ENCODE data around the gene ID3. TPM values are rescaled to one million over a fixed set of nuclear protein-coding genes. Genes with fewer than 3 reads are reported as not detected.

ID3 gene
- total RNA-seq, 1 experiment from 2014 or later, result 119 TPM

DNA sequence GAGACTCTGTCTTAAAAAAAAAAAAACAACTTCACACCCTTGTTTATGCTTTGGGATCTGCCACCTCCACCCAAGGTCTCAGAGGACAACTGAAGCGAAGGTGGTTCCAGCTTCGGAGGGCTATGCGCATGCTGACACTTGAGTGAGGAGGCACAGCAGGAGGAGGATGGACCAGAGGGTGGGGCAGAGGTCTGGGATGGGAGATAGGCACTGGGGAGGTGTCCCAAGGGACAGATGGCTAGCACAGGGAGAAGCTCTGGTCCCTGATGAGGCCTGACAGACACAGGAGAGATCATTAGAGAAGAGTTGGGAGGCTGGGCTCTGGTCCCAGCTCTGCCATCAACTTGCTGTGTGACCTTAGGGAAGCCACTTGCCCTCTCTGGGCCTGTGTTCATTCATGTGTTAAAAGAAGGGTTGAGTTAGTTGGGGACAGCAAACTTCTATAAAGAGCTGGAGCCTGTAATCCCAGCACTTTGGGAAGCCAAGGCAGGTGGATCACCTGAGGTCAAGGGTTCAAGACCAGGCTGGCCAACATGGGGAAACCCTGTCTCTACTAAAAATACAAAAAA lies 45.1 kb downstream of the ID3 start:
- H3K9me3 ChIP-seq (ENCODE audit: control insufficient read depth, low read depth, low read length), result no peaks in the 10 kb centered on the region
- H3K27me3 Mint-ChIP-seq (ENCODE audit: low read depth), result no peaks in the 10 kb centered on the region; the same call in 1 of the 2 replicates
- H3K4me2 ChIP-seq (ENCODE audit: insufficient read depth, insufficient read length, low read length), result no peak overlapping the region
- H3K4ac ChIP-seq (ENCODE audit: low read depth, low read length), result no peak overlapping the region
- H3K14ac ChIP-seq (ENCODE audit: insufficient read depth, low read length), result no peak overlapping the region
- 0 out of 7 replicates have a peak overlapping the region, but pooled peaks of 1 of the 3 experiments have one; percentile 38 for H3K27ac Mint-ChIP-seq
- no peak overlapping the region; a peak in 1 of 5 replicates for H3K4me3 Mint-ChIP-seq
- no CpG with 5 or more reads among the region's 3 CpGs for WGBS (ENCODE audit: extremely low coverage, insufficient read length, low lambda C conversion rate)
- H2BK20ac ChIP-seq (ENCODE audit: low read depth, low read length, poor library complexity, severe bottlenecking), result no peak overlapping the region
- no peak overlapping the region for H2BK120ac ChIP-seq (ENCODE audit: low read depth, low read length, poor library complexity, severe bottlenecking)
- no peaks in the 10 kb centered on the region for H3K4me1 ChIP-seq (ENCODE audit: insufficient read depth, low read length)
- H2BK5ac ChIP-seq (ENCODE audit: insufficient read length, low read length), result no peak overlapping the region
- peaks cover 12 to 40% (median 39%) of the 10 kb centered on the region in 3 experiments; a peak in 6 of 7 replicates for H3K36me3 Mint-ChIP-seq (ENCODE audit: insufficient read depth in 1 of 3, low read depth in 3 of 3)
- no peak overlapping the region for H3K56ac ChIP-seq (ENCODE audit: insufficient read length, low read depth, low read length)
- no peaks in the 10 kb centered on the region for H3K9me3 Mint-ChIP-seq
- no peak overlapping the region for H2AK5ac ChIP-seq (ENCODE audit: insufficient read length, low read length)
- H4K5ac ChIP-seq (ENCODE audit: insufficient read length, low read depth, low read length), result no peak overlapping the region
- DNase-seq, result no peak
- no peak overlapping the region for H3K9ac ChIP-seq (ENCODE audit: extremely low read depth, insufficient read length, low read length)
- no peak overlapping the region for H2AFZ ChIP-seq (ENCODE audit: low read length)
- H2BK15ac ChIP-seq (ENCODE audit: low read depth, low read length), result no peak overlapping the region
- TF ChIP-seq, protein P1, sequence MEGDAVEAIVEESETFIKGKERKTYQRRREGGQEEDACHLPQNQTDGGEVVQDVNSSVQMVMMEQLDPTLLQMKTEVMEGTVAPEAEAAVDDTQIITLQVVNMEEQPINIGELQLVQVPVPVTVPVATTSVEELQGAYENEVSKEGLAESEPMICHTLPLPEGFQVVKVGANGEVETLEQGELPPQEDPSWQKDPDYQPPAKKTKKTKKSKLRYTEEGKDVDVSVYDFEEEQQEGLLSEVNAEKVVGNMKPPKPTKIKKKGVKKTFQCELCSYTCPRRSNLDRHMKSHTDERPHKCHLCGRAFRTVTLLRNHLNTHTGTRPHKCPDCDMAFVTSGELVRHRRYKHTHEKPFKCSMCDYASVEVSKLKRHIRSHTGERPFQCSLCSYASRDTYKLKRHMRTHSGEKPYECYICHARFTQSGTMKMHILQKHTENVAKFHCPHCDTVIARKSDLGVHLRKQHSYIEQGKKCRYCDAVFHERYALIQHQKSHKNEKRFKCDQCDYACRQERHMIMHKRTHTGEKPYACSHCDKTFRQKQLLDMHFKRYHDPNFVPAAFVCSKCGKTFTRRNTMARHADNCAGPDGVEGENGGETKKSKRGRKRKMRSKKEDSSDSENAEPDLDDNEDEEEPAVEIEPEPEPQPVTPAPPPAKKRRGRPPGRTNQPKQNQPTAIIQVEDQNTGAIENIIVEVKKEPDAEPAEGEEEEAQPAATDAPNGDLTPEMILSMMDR (conservative IDR thresholded peaks at IDR 0.05), result no peak
- H3K79me1 ChIP-seq (ENCODE audit: insufficient read depth, low read depth, low read length, poor library complexity, severe bottlenecking), result no peaks in the 10 kb centered on the region
- no peak overlapping the region for H3K18ac ChIP-seq (ENCODE audit: insufficient read length, low read depth, low read length)
- H3K4me1 Mint-ChIP-seq, result no peaks in the 10 kb centered on the region
- no peak overlapping the region for H4K8ac ChIP-seq (replicated peaks; ENCODE audit: insufficient read length, low read depth, low read length)
- H3K27me3 ChIP-seq (ENCODE audit: insufficient read depth, low read length), result no peaks in the 10 kb centered on the region
- no peak overlapping the region for H3K23ac ChIP-seq (ENCODE audit: insufficient read length, low read depth, low read length)
- H2BK12ac ChIP-seq (ENCODE audit: insufficient read length, low read depth, low read length), result no peak overlapping the region
- no peak overlapping the region for H3K27ac ChIP-seq (ENCODE audit: insufficient read length, low read depth, low read length)
- no peaks in the 10 kb centered on the region for H4K20me1 ChIP-seq (ENCODE audit: control insufficient read depth, insufficient read depth, insufficient read length)
- no peaks in the 10 kb centered on the region for H3K79me2 ChIP-seq (ENCODE audit: insufficient read depth, low read length)
- no peak overlapping the region for H4K91ac ChIP-seq (ENCODE audit: insufficient read length, low read depth, low read length)
- H3T11ph ChIP-seq (ENCODE audit: low read length), result no peak overlapping the region
- H3K23me2 ChIP-seq (ENCODE audit: insufficient read length, low read depth, low read length, poor library complexity, severe bottlenecking), result no peaks in the 10 kb centered on the region
